GM19468 (cell line): ENCODE measurements around the gene IFNA21.
"Not testable (repeated sequence)": the region's sequence is repeated elsewhere in the genome, so short reads cannot be mapped to it uniquely, and the experiment has no call there.

ENCODE experiments used
- ATAC-seq: cut with Tn5 transposase; IDR thresholded peaks from one replicate; pipeline ENCODE4 v1.9.1; 2021; ENCODE audit warnings: mild to moderate bottlenecking, moderate library complexity, moderate number of reproducible peaks; ENCODE audit not compliant: unreplicated experiment; ENCODE audit errors: extremely low read depth

IFNA21 gene

DNA sequence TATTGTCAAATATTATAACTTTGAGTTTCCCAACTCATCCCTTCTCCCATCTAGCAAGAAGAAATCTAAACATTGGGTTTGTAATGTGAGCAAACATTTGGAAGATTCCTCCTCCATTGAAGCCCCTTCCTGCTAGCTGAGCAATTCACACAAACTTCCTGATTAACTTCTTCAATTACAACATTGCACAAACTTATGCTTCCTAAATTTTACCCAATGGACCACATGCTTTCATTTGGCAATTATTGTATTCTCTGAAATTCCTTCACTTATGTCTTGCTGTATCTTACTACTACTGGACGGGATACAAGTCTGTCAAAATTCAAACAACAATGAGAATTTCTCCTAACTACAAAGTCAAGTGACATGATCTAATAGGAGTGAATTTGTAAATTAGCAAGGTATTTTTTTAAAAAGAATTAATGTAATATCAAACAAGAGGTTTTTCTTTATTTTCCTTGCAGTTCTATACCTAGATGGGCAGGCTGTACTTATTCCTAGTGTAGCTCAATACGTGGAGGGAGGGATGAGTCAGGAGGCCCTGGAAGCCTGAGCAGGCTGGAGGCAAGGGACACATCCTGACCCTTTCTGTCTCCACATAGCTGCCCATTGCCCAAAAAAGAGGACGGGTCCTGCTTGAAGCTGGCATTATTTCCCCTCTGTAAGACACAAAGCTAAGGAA is 13.0 kb downstream of the IFNA21 start:
- ATAC-seq, result no peak

DNA sequence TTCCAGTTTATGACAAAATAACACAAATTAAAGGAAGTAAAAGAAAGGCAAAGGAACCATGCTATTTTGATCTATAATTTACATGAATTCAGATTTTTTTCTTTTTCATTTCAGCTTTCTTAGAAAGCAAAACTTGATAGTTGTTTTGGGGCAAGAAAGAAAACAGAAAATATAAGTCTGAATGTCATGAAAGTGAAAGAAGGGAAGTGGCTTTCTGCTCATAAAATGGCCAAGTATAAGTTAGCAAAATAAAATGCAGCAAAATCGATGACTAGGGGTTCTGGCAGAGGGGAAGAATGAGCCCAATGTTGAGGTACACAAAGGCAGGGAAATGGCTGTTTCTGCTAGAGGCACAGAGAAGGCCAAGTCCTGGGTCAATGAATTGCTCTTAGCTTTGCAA is 21.9 kb downstream of the IFNA21 start:
- no peak for ATAC-seq

DNA sequence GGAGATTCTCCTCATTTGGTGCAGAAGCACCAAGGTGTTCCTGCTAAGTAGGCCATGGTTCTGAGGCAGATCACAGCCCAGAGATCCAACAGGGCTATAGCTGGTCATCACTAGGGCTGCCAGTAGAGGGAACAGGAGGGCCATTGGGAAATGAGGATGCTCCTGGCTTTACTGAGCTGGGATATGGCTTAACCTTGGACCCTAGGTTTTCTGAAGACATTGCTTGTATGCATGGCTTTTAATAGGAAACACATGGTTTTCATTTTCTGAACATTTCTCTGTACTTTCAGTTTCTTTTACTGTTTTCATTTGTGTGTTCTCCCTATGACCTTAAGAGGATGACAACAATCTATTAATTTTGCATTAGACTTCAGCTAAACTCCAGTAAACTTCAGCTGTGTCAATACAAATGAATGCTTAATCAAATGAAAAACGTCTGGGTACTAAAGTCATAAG is 25.0 kb downstream of the IFNA21 start, which contains the start of gene IFNW1:
TSS of gene IFNW1 (minus strand) at position 406 of the 456 bp plus-strand sequence. CDS start at position 144, 262 bp downstream.
- no peak for ATAC-seq

DNA sequence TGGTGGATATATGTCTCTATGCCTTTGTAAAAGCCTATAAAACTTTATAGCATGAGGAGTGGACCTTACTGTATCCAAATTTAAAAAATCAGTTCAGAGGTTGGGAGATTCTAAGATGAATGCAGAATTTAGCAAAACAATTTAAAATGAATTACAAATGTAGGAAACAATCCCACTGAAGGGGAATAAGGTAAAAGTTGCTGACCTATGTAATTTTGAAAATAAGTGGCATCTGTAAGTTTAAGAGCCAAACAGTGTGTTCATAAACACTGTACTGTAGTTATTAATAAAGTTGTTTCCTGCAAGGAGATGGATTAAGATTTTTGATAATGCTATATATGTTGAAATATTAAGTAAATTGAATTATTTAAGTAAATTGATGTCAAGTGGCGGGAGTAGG is 29.4 kb downstream of the IFNA21 start:
- ATAC-seq, result no peak

DNA sequence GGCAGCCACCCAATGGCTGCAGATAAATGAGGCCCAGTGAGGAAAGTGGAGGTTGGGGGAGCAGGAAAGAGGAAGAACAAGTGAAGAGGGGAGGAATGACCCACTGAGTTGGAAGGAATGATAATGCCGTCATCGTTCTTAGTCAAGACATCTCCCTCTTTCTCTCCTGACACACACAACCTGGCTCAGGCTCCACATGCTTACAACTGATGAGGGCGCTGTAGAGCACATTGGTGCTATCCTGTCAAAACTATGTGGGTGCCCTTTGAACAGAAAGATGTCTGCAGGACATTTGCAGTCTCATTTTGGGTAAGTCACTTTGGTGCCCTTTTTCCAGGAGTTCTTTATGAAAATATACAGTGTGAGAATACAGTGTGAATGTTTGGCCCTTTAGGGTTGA is 30.7 kb downstream of the IFNA21 start:
- no peak for ATAC-seq

DNA sequence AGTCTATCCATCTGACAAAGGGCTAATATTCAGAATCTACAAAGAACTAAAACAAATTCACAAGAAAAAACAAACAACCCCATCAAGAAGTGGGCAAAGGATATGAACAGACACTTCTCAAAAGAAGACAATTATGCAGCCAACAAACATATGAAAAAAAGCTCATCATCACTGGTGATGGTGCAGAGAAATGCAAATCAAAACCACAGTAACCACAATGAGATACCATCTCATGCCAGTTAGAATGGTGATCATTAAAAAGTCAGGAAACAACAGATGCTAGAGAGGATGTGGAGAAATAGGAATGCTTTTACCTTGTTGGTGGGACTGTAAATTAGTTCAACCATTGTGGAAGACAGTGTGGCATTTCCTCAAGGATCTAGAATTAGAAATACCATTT is 38.3 kb downstream of the IFNA21 start:
- not testable (repeated sequence) for ATAC-seq

DNA sequence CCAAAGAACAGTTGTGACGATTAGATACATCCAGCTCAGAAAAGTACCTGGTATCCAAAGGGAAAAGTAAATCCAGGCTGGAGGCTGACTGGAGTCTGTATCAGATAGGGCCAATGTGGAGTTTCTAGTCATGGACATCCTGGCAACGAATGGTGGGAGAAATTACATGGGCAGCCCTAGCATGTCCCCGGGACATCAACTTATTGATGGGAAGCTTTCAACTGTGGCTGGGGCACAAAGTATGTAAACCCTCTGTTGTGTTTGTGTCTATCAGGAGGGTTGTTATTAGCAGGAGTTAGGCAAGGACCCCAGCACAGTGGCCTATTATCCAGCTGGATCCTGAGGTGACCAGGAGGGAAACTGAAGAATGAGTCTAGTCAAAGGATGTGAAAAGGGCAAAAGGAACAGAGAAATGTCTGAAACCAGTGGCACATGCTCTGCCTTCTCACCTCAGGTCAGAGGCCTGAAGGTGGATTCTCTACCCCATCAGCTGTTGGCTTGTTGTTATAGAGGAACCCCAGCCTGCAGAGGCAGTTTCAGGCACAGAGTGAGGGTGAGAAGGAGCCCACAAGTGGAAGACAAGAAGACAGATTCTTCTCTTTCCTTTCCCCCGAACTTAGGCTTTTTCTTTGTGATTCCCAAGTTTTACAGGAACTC is 44.7 kb downstream of the IFNA21 start:
- ATAC-seq, result peak; percentile 92

DNA sequence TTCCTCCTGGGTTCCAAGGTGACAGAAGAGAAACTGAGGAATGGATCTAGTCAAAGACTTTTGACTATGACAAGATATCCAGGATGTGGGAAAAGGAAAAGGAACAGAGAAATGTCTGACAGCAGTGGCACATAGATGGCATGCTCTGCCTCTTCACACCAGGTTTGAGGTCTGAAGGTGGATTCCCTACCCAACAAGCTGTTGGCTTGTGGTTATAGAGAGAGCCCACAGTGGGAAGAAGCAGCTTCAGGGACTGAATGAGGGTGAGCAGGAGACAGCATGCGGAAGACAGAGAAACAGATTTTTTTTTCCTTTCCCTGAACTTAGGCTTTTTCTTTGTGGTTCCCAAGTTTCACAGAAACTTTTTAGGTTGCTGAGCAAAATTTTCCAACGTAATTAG is 45.4 kb downstream of the IFNA21 start:
- ATAC-seq, result no peak

DNA sequence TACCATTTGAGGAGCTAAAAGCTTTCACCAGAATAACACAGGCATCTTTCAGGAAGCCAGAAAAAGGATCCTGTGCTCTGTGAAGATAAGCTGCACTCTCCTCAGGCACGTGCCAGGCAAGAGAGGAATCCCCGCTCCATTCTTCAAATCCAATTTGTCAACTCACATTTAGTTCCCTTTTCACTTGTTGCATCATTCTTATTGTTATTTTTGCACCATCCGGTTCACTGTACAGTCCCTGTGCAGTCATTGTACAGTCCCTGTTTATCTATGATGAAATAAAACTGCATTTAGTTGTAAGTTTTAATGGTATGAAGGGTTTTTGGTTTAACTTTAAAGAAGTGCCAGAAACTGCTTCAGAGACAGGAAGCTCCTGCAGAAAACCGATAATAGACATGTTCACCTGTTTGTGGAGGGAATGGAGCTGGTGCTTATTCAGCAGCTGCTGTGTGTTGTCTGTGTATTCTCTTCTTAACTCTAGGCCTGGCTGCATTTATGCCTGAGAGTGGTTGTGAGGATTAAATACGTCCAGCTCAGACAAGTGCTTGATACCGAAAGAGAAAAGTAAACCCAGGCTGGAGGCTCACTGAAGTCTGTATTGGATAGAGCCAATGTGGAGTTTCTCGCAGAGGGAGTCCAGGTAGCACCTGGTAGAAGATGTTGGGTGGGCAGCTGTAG is 47.2 kb downstream of the IFNA21 start:
- no peak for ATAC-seq
